CD14-positive monocyte (primary cell): Measurements from ENCODE around the gene TERB1. TPM values are rescaled to one million over a fixed set of nuclear protein-coding genes. Genes with fewer than 3 reads are reported as not detected.

Experiments
- DNase-seq, 3 donors: peaks; one replicate each; pipeline ENCODE4 v3.0.0-alpha.2; 2011 to 2022
- H2AFZ ChIP-seq: 2 replicates; pipeline ENCODE4 v1.6.0; 2012; ENCODE audit warnings: mild to moderate bottlenecking, low read depth, low read length, inconsistent platforms; ENCODE audit not compliant: insufficient read depth, poor library complexity, severe bottlenecking
- H3K27ac ChIP-seq, 2 donors: 1 replicate in 1 of 2; 2 replicates in 1 of 2; pipeline ENCODE4 v1.5.1; 2012 to 2013; ENCODE audit warnings: low read length in 2 of 2, control low read depth in 1 of 2, inconsistent platforms in 1 of 2, low read depth in 1 of 2, mild to moderate bottlenecking in 1 of 2
- H3K27me3 ChIP-seq, 2 donors: one replicate each; pipeline versions ENCODE4 v1.6.0 to v1.6.1; 2011 to 2013; ENCODE audit warnings: low read length in 2 of 2; ENCODE audit not compliant: control insufficient read depth in 2 of 2, insufficient read depth in 2 of 2
- H3K36me3 ChIP-seq, 2 donors: replicated peaks in 1 of 2; 1 replicate in 1 of 2; 2 replicates in 1 of 2; pipeline versions ENCODE4 v1.5.1 to v1.6.1; 2012 to 2013; ENCODE audit warnings: low read length in 2 of 2, control low read depth in 1 of 2, inconsistent platforms in 1 of 2, mild to moderate bottlenecking in 1 of 2; ENCODE audit not compliant: insufficient read depth in 2 of 2, control insufficient read depth in 1 of 2
- H3K4me1 ChIP-seq, 2 donors: 1 replicate in 1 of 2; 2 replicates in 1 of 2; pipeline versions ENCODE4 v1.5.1 to v1.6.1; 2012 to 2013; ENCODE audit warnings: low read length in 2 of 2, control low read depth in 1 of 2, inconsistent platforms in 1 of 2, mild to moderate bottlenecking in 1 of 2, moderate library complexity in 1 of 2; ENCODE audit not compliant: insufficient read depth in 2 of 2, control insufficient read depth in 1 of 2
- H3K4me2 ChIP-seq: replicated peaks from 2 replicates; pipeline ENCODE3; 2012; ENCODE audit warnings: low read length, moderate library complexity, mild to moderate bottlenecking; ENCODE audit not compliant: poor library complexity, severe bottlenecking; ENCODE audit errors: extremely low read depth
- H3K4me3 ChIP-seq, 3 experiments: fragments of 200-600 bp in 1 of 3; sonication (generic) in 1 of 3; replicated peaks in 1 of 3; 1 replicate in 2 of 3; 2 replicates in 1 of 3; pipeline ENCODE4 v1.5.1; 2011 to 2013; ENCODE audit warnings: low read length in 3 of 3, mild to moderate bottlenecking in 3 of 3, control low read depth in 2 of 3, low read depth in 2 of 3, inconsistent platforms in 1 of 3, moderate library complexity in 1 of 3
- H3K79me2 ChIP-seq: 2 replicates; pipeline ENCODE4 v1.6.0; 2012; ENCODE audit warnings: mild to moderate bottlenecking, control low read depth, inconsistent platforms, low read length, moderate library complexity; ENCODE audit not compliant: insufficient read depth
- H3K9ac ChIP-seq: 2 replicates; pipeline ENCODE4 v1.6.0; 2017; ENCODE audit warnings: low read length, mild to moderate bottlenecking; ENCODE audit not compliant: insufficient read depth, poor library complexity, severe bottlenecking
- H3K9me3 ChIP-seq, 2 donors: replicated peaks in 1 of 2; 1 replicate in 1 of 2; 2 replicates in 1 of 2; pipeline versions ENCODE4 v1.5.1 to v1.6.1; 2012 to 2013; ENCODE audit warnings: low read length in 2 of 2, control low read depth in 1 of 2; ENCODE audit not compliant: control insufficient read depth in 1 of 2, insufficient read depth in 1 of 2
- H4K20me1 ChIP-seq: 2 replicates; pipeline ENCODE4 v1.6.0; 2012; ENCODE audit warnings: mild to moderate bottlenecking, low read length, control low read depth, moderate library complexity; ENCODE audit not compliant: insufficient read depth
- H3K27ac Mint-ChIP-seq, 7 donors: one replicate each; pipeline ENCODE4 v1.8.0; 2020; ENCODE audit warnings: mild to moderate bottlenecking in 7 of 7, mixed read lengths in 7 of 7, moderate library complexity in 6 of 7, inconsistent platforms in 2 of 7
- H3K27me3 Mint-ChIP-seq, 3 donors: one replicate each; pipeline ENCODE4 v1.8.0; 2021 to 2022; ENCODE audit warnings: low read depth in 3 of 3, mild to moderate bottlenecking in 3 of 3, mixed read lengths in 3 of 3, moderate library complexity in 3 of 3, inconsistent platforms in 1 of 3
- H3K36me3 Mint-ChIP-seq, 2 donors: one replicate each; pipeline ENCODE4 v1.8.0; 2020; ENCODE audit warnings: mixed read lengths in 2 of 2, inconsistent platforms in 1 of 2, mild to moderate bottlenecking in 1 of 2
- H3K4me1 Mint-ChIP-seq: one replicate; pipeline ENCODE4 v1.8.0; 2020; ENCODE audit warnings: mild to moderate bottlenecking, mixed read lengths
- H3K4me3 Mint-ChIP-seq, 2 donors: one replicate each; pipeline ENCODE4 v1.8.0; 2020; ENCODE audit warnings: mild to moderate bottlenecking in 2 of 2, mixed read lengths in 2 of 2, moderate library complexity in 1 of 2
- H3K9me3 Mint-ChIP-seq, 7 donors: one replicate each; pipeline ENCODE4 v1.8.0; 2020 to 2022; ENCODE audit warnings: mixed read lengths in 7 of 7, mild to moderate bottlenecking in 6 of 7, moderate library complexity in 6 of 7, inconsistent platforms in 2 of 7
- WGBS: methylation state at CpG from one replicate; pipeline ENCODE4 v1.1.5; 2013; ENCODE audit warnings: missing lambda C conversion rate; ENCODE audit not compliant: insufficient coverage; 5-methylcytosine and 5-hydroxymethylcytosine counted together
- intact Hi-C, 2 donors: fragments of 100-400 bp; cut with micrococcal nuclease; formaldehyde crosslinking; loops; one replicate each; pipeline versions ENCODE4 v1.15.0 to v1.15.1; 2023
- polyA plus RNA-seq, 3 donors: library from polyadenylated mRNA; depleted of rRNA in 1 of 3; unstranded in 2 of 3; stranded (reverse) in 1 of 3; fragments of 300-500 nt in 2 of 3; fragments of >200 nt in 1 of 3; fragmentation: Illumina TruSeq in 2 of 3; gene quantifications; 1 replicate in 2 of 3; 2 replicates in 1 of 3; pipeline ENCODE4 v1.2.3, GENCODE V29; 2012 to 2021
- TF ChIP-seq, protein P1 (sequence below): fragments of 200-600 bp; IDR thresholded peaks from one replicate; pipeline ENCODE4 v1.8.0; 2022; ENCODE audit warnings: antibody characterized with exemption, mild to moderate bottlenecking

Gene TERB1
- polyA plus RNA-seq, 3 donors: not detected

GRCh38 chr16:66847533-66848067, 46.2 kb upstream of the TERB1 start:
- H3K27ac ChIP-seq: no peak overlapping the region
- H2AFZ ChIP-seq: no peak overlapping the region
- Mint-ChIP-seq H3K27me3 (peaks cover 61 to 94% (median 77%) of the 10 kb centered on the region in 3 donors), H3K4me3 (peak overlapping the region in 1 of 2 donors; percentile 26), H3K36me3 (peaks cover 0 to 9% of the 10 kb centered on the region in 2 donors), H3K4me1 (peaks cover 22% of the 10 kb centered on the region), H3K27ac (no peak overlapping the region), H3K9me3 (peaks cover 0 to 11% (median 3%) of the 10 kb centered on the region in 7 donors)
- peaks cover 13 to 16% of the 10 kb centered on the region in 2 donors for H3K4me1 ChIP-seq
- TF ChIP-seq, protein P1, sequence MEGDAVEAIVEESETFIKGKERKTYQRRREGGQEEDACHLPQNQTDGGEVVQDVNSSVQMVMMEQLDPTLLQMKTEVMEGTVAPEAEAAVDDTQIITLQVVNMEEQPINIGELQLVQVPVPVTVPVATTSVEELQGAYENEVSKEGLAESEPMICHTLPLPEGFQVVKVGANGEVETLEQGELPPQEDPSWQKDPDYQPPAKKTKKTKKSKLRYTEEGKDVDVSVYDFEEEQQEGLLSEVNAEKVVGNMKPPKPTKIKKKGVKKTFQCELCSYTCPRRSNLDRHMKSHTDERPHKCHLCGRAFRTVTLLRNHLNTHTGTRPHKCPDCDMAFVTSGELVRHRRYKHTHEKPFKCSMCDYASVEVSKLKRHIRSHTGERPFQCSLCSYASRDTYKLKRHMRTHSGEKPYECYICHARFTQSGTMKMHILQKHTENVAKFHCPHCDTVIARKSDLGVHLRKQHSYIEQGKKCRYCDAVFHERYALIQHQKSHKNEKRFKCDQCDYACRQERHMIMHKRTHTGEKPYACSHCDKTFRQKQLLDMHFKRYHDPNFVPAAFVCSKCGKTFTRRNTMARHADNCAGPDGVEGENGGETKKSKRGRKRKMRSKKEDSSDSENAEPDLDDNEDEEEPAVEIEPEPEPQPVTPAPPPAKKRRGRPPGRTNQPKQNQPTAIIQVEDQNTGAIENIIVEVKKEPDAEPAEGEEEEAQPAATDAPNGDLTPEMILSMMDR: no peak
- H3K79me2 ChIP-seq: no peaks in the 10 kb centered on the region
- no peak overlapping the region for H3K4me2 ChIP-seq
- H4K20me1 ChIP-seq: no peaks in the 10 kb centered on the region
- no peak overlapping the region for H3K4me3 ChIP-seq
- H3K36me3 ChIP-seq: no peaks in the 10 kb centered on the region
- 100% methylated on average over 1 of the region's 6 CpGs for WGBS
- no peak for DNase-seq
- H3K9ac ChIP-seq: no peak overlapping the region
- H3K9me3 ChIP-seq: peaks cover 0 to 14% of the 10 kb centered on the region in 2 donors
- H3K27me3 ChIP-seq: peaks cover 22 to 64% of the 10 kb centered on the region in 2 donors
- intact Hi-C loops: no loop called here

DNA sequence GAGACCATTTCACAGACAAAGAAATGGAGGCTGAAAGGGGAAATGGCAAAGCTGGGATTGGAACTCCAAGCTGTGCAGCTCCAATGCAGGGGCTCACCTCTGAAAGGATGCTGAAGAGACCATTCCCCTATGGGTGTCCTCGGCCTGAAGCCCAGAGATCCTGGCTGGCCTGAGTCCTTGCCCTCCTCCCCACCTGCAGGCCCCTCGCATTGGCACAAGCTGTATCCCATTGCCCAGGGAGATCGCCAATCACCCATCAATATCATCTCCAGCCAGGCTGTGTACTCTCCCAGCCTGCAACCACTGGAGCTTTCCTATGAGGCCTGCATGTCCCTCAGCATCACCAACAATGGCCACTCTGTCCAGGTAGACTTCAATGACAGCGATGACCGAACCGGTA, 45.4 kb upstream of the TERB1 start:
- H3K27ac ChIP-seq: no peak overlapping the region
- H3K4me3 ChIP-seq: no peak overlapping the region
- Mint-ChIP-seq H3K9me3 (peaks cover 0 to 11% (median 3%) of the 10 kb centered on the region in 7 donors), H3K4me3 (peak overlapping the region in 1 of 2 donors; percentile 15), H3K4me1 (peaks cover 22% of the 10 kb centered on the region), H3K27me3 (peaks cover 61 to 91% (median 73%) of the 10 kb centered on the region in 3 donors), H3K36me3 (peaks cover 0 to 9% of the 10 kb centered on the region in 2 donors), H3K27ac (no peak overlapping the region)
- intact Hi-C loops: no loop called here
- H3K27me3 ChIP-seq: peaks cover 22 to 62% of the 10 kb centered on the region in 2 donors
- TF ChIP-seq, protein P1: no peak
- DNase-seq: no peak
- no peak overlapping the region for H3K9ac ChIP-seq
- H4K20me1 ChIP-seq: no peaks in the 10 kb centered on the region
- 97% methylated on average over 6 of the region's 6 CpGs for WGBS
- H3K36me3 ChIP-seq: no peaks in the 10 kb centered on the region
- peaks cover 0 to 14% of the 10 kb centered on the region in 2 donors for H3K9me3 ChIP-seq
- no peaks in the 10 kb centered on the region for H3K79me2 ChIP-seq
- no peak overlapping the region for H3K4me2 ChIP-seq
- H3K4me1 ChIP-seq: peaks cover 13 to 16% of the 10 kb centered on the region in 2 donors
- no peak overlapping the region for H2AFZ ChIP-seq
